GM18505 (cell line): Measurements from ENCODE around the gene TWF2.

Experiments used
- ATAC-seq: cut with Tn5 transposase; IDR thresholded peaks from one replicate; pipeline ENCODE4 v1.9.1; 2021; ENCODE audit not compliant: unreplicated experiment
- POLR2A ChIP-seq: IDR thresholded peaks from 4 replicates; pipeline ENCODE4 v1.6.1; 2011; ENCODE audit warnings: borderline replicate concordance; ENCODE audit not compliant: insufficient read depth, insufficient read length; ENCODE audit errors: extremely low read depth

TWF2 gene

DNA sequence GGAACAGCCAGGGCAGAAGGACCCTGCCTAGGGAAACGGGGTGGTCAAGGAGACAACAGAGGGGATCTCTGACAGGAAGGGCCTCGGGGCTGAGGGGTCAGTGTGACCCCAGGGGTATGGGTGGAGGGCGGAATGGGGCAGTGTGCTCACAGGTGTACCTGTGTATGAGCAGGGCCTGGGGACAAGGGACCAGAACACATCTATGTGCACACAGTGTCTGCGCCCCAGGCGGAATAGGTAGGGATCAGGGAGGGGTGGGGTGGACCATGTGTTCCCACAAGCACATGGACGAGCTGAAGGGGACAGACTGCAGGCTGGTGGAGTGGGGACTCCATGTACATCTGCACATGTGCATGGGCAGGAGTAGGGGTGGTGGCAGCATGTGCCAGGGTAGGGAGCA lies 8.5 kb downstream of the TWF2 start:
- no peak for ATAC-seq
- no peak for TF ChIP-seq POLR2A

DNA sequence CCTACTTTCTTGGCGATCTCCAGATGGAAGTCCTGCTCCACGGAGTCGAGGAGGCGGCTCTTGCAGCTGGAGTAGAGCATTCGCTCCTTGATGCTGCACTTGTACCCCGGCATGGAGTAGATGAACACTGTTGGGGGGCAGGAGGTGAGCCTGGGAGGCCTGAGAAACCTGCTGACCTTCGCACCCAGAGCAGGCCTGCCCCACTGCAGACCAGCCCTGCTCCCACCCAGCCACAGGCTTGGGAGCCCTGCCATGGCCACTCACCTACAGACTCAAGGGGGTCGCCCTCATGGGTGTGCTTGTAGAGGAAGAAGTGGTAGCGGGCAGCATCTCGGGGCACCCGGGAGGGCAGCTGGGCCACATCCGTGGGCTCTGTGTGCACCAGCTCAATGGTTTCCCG lies 9.3 kb downstream of the TWF2 start:
- no peak for ATAC-seq
- TF ChIP-seq POLR2A = no peak

DNA sequence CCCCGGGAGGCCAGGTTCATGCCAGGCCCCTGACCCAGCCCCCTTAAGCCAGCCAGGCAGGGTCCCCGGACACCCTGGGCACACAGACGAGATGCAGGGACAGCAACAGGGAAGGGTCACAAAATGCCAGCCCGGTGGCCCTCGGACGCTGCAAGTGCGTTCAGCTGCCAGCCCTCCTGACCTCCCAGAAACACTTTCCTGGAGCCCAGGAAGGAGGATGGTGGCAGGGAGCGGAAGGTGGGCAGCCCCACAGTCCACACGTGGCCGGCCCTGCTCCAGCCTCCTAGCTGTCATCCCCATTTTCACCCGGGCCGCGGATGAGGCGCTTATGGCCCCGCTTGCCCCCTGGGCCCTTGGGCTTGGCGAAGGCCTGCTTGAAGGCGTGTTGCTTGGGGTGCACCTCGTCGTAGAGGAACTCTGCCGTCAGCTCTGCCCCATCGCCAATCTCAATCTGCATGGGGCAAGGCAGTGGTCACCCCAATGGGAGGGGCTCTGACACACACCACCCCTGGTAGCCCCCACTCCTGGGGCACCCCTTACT lies 10.1 kb downstream of the TWF2 start:
- no peak for TF ChIP-seq POLR2A

GRCh38 chr3:52228266-52228665 lies 10.7 kb downstream of the TWF2 start:
- TF ChIP-seq POLR2A = no peak
- no peak for ATAC-seq

More for the DNA sequence above, 10.1 kb downstream of the TWF2 start:
- no peak for ATAC-seq

DNA sequence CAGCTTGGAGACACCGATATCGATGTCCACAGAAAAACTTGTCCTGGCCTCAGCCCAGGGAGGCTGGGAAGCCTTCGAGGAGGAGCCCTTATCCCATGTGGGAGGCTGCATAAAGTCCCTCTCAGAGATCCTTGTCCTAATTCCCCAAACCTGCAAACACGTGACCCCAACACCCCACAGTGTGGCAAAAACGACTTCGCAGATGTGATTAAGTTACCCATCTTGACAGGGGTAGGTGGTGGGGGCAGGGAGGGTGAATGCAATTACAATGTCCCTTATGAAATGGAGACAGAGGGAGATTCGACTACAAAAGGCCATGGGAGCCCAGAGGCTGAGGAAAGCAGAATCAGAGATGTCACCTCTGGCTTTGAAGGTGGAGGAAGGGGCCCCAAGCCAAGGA lies 11.2 kb downstream of the TWF2 start:
- TF ChIP-seq POLR2A = no peak
- no peak for ATAC-seq

GRCh38 chr3:52227117-52227516 lies 11.8 kb downstream of the TWF2 start:
- ATAC-seq = no peak
- no peak for TF ChIP-seq POLR2A

DNA sequence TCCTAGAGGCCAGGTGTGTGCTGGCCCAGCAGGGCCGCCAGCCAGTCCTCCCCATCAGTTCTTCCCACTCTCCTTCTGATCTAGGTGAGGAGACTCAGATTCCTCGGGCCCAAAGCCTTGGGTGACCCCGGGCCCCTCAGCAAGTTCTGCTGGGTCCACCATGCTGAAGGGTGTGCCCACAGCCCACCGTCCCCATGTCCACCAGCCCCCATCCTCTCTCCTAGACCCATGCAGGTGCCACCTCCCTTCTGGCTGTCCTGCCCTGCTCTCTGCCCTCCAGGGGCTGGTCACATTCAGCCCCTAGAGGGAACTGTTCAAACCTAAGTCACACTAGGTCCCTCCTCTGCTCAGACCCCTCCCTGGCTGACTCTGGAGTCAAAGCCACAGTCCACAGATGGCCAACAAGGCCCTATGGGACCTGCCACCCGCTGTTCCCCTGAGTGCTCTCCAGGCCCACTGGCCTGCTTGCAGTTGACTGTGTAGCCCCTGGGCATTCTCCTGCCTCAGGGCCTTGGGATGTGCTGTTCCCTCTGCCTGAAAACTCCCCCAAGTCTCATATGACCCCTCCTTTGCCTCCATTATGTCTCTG lies 12.6 kb downstream of the TWF2 start:
- ATAC-seq = peak; percentile 7
- TF ChIP-seq POLR2A = no peak

- peak; percentile 67 for ATAC-seq
- peak; percentile 87 for TF ChIP-seq POLR2A
These were observed 13.3 kb downstream of the TWF2 start, which contains the start of gene TLR9 for GRCh38 chr3:52225452-52226228. TSS of gene TLR9 (minus strand) at chr3:52225645. CDS start at chr3:52225529, 116 bp downstream.

DNA sequence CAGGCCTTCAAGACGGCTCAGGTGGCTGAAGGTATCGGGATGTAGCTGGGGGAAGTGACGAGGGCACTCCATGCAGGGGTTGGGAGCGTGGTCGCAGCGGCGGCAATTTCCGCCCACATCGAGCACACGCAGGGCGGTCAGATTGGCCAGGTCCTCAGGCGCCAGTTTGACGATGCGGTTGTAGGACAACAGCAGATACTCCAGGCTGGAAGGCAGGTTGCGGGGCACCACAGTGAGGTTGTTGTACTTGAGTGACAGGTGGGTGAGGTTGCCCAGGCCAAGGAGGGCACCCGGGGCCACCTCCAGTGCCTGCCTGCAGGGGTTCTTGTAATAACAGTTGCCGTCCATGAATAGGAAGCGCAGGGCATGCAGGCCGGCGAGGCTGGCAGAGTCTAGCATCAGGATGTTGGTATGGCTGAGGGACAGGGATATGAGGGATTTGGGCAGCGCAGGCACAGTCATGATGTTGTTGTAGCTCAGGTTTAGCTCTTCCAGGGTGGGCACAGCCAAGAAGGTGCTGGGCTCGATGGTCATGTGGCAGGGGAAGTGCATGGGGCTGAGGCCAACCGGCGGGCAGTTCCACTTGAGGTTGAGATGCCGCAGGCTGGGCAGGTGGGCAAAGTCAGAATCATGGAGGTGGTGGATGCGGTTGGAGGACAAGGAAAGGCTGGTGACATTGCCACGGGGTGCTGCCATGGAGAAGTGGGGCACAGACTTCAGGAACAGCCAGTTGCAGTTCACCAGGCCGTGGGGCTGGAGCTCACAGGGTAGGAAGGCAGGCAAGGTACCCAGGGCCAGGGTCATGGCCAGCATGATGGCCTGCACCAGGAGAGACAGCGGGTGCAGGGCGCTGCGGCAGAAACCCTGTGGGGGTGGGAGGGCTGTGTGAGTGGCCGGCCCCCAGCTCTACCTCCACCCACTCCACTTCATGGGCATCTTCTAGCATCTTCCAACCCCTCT lies 15.2 kb downstream of the TWF2 start:
- no peak for TF ChIP-seq POLR2A
- no peak for ATAC-seq

- ATAC-seq = no peak
- no peak for TF ChIP-seq POLR2A
These were observed 16.4 kb downstream of the TWF2 start for GRCh38 chr3:52222319-52223221.

- no peak for TF ChIP-seq POLR2A
- no peak for ATAC-seq
These were observed 17.2 kb downstream of the TWF2 start for GRCh38 chr3:52221563-52222318.

DNA sequence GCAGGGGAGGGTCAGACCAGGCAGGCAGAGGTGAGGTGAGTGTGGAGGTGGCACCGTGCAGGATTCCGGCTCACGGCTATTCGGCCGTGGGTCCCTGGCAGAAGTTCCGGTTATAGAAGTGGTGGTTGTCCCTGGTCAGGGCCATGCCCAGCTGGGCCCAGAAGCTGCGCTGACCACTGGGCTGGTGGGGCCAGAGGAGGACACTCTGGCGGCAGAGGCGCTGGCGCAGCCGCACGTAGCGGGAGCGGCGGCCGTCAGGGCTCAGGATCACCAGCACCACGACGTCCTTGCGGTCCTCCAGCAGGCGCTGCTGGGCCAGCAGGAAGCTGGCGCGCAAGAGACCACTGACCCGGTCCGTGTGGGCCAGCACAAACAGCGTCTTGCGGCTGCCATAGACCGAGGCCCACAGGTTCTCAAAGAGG lies 17.8 kb downstream of the TWF2 start:
- no peak for ATAC-seq
- TF ChIP-seq POLR2A = no peak

DNA sequence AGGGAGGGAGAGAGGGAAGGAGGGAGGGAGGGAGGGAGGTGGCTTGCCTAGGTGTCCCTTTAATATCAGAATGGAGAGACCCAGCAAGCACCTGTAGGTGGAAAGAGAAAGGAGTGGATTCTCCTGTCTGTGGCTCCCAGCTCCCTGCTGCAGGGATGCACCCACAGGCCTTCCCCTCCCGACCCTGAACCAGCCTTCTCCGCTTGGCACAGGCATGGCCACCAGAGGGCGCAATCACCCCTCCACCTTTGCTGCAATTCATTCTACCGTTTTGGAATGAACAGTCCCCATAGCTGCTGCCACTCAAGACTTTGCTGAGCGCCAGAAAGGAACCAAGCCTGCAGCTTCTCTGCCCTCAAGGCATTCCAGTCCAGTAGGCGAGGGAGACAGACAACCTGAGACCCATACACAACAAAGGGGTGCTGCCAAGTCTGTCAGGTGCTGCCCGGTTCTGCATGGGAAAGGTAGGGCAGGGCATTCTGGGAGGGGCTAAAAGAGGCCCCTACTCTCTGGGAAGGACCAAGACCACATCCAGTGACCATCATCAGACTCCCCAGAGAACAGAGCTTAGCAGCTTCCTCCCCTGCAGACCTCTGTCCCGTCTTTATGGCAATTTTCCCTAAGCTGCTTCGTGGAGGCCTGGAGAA lies 18.5 kb downstream of the TWF2 start:
- no peak for ATAC-seq

More for the DNA sequence above, 18.5 kb downstream of the TWF2 start:
- TF ChIP-seq POLR2A = no peak
